PC-9 (cell line): ENCODE results near the gene RAD50.

Experiments used
- EZH2 ChIP-seq: fragments of 200-600 bp; sonication (generic); IDR thresholded peaks from 2 replicates; pipeline ENCODE4 v1.8.0; 2017; ENCODE audit warnings: antibody characterized with exemption, low read depth
- TF ChIP-seq, protein P1 (sequence below): fragments of 200-600 bp; sonication (generic); conservative IDR thresholded peaks from 2 replicates; pipeline ENCODE4 v1.6.1; 2017; ENCODE audit warnings: mixed run types, antibody characterized with exemption, mild to moderate bottlenecking, moderate library complexity

DNA sequence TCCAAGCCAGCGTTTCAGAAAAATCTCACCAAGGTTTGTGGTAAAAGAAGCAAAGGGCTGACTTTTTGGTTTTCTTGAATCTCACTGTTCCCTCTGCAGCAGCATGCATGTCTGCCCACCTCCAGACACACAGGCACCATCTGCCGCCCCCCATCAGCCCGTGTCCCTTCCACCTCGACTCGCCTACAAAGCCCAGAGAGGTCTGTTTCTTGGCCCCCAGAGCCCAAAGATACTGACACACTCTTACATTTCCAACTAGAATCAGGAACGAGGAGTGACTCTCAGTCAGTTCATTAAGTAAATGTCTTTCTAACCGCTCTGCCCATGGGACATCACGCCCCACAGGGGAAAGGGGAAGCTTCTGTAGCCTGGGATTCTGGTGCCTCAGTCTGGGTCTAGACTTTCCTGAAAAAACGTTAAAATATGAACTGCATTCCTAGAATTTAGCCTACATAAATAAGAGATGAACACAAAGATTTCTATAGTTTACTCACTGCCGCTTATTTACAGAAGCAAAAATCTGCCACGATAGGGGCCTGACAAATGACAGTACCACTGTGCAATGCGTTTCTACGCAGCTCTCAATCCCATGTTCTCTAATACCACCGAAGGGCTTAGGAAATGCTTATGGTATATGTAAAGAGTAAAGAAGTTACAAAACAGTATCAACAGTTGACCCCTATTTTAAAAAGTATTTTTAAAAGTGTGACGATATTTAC, 121.1 kb downstream of the RAD50 start:
- TF ChIP-seq, protein P1, sequence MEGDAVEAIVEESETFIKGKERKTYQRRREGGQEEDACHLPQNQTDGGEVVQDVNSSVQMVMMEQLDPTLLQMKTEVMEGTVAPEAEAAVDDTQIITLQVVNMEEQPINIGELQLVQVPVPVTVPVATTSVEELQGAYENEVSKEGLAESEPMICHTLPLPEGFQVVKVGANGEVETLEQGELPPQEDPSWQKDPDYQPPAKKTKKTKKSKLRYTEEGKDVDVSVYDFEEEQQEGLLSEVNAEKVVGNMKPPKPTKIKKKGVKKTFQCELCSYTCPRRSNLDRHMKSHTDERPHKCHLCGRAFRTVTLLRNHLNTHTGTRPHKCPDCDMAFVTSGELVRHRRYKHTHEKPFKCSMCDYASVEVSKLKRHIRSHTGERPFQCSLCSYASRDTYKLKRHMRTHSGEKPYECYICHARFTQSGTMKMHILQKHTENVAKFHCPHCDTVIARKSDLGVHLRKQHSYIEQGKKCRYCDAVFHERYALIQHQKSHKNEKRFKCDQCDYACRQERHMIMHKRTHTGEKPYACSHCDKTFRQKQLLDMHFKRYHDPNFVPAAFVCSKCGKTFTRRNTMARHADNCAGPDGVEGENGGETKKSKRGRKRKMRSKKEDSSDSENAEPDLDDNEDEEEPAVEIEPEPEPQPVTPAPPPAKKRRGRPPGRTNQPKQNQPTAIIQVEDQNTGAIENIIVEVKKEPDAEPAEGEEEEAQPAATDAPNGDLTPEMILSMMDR = no peak; the same call in 1 of the 2 replicates
- no peak for TF ChIP-seq EZH2
